ENCODE results near the gene GAS2L2. TPM values are rescaled to one million over a fixed set of nuclear protein-coding genes. Genes with fewer than 3 reads are reported as not detected.

The GAS2L2 gene
- total RNA-seq, 1 donor from 2014 or later: not detected

DNA sequence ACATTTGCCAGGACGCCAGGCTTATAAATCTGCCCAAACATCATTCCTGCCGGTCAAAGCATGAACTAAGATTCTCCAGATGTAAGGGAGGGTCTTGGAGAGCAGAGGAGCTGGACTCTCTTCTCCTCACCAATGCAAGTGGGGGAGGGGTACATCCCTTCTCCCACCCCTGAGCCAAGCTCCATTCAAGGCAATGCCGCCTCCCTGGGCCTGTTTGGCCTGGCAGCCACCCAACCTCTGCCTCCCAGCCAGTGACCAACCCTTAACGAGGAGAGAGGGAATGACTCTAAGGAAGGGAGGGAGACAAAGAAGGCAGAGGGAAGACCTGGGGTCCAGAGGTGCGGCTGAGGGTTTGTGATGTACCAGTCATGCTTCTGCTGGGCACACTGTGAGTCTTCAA is 21.5 kb upstream of the GAS2L2 start:
- no peaks in the 10 kb centered on the region for H3K36me3 Mint-ChIP-seq (ENCODE audit: low read depth)
- intact Hi-C loops (cut with micrococcal nuclease): no loop called here
- POLR2A ChIA-PET: no interaction called here
- CTCF ChIA-PET: interaction anchor here (0.9 kb wide), 1 partner anchor 10 kb away, joined by 4 read pairs; no protein-coding TSS in a partner anchor
- no peak overlapping the region for H3K4me3 Mint-ChIP-seq
- H3K4me1 Mint-ChIP-seq: no peaks in the 10 kb centered on the region
- TF ChIP-seq, protein P1, sequence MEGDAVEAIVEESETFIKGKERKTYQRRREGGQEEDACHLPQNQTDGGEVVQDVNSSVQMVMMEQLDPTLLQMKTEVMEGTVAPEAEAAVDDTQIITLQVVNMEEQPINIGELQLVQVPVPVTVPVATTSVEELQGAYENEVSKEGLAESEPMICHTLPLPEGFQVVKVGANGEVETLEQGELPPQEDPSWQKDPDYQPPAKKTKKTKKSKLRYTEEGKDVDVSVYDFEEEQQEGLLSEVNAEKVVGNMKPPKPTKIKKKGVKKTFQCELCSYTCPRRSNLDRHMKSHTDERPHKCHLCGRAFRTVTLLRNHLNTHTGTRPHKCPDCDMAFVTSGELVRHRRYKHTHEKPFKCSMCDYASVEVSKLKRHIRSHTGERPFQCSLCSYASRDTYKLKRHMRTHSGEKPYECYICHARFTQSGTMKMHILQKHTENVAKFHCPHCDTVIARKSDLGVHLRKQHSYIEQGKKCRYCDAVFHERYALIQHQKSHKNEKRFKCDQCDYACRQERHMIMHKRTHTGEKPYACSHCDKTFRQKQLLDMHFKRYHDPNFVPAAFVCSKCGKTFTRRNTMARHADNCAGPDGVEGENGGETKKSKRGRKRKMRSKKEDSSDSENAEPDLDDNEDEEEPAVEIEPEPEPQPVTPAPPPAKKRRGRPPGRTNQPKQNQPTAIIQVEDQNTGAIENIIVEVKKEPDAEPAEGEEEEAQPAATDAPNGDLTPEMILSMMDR (IDR thresholded peaks at IDR 0.05): no peak
- H3K27me3 Mint-ChIP-seq: peaks cover 20% of the 10 kb centered on the region
- ATAC-seq (ENCODE audit: low read depth) (no peak), DNase-seq (no peak)
- no peaks in the 10 kb centered on the region for H3K9me3 Mint-ChIP-seq
- H3K27ac Mint-ChIP-seq: no peak overlapping the region

DNA sequence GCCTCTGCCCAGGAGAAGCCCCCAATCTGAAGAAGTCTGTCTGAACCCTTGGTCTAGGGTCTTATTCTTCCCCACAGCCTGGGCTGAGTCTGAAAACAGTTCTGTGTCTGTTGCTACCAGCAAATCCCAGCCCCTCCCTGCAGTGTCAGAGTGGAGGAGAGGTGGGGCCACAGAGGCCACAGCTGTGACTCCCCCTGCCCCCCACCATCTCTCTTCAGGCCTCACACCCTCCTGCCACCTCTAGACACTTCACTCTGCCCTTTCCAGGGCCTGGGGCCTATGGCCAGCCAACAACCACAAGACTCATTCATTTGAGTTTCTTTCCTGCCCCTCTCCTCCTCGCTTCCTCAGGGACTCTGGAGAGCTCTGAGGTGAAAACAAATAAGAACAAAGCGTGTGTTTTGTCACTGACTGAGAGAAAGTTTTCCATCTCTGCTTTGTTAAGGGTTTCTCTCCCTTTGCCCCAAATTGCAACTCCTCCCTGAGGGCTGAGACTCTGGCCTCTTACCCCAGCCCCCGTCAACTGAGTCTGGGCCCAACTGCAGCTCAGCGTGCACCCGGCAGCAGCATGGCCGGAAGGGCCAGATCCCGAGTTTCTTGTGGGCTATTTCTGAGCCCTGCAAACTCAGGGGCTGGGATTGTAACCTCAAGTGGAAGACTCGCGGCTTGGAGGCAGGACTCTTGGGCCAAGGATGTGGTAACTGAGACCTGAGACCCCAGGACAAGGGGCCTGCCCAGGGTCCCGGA is 20.8 kb upstream of the GAS2L2 start:
- Mint-ChIP-seq H3K27ac (no peak overlapping the region), H3K9me3 (no peaks in the 10 kb centered on the region), H3K27me3 (peaks cover 18% of the 10 kb centered on the region), H3K4me3 (no peak overlapping the region), H3K4me1 (no peaks in the 10 kb centered on the region), H3K36me3 (ENCODE audit: low read depth) (no peaks in the 10 kb centered on the region)
- ChIA-PET CTCF (interaction anchor here (0.9 kb wide), 1 partner anchor 10 kb away, joined by 4 read pairs; no protein-coding TSS in a partner anchor), POLR2A (no interaction called here)
- intact Hi-C loops (cut with micrococcal nuclease): no loop called here
- no peak for DNase-seq
- no peak for ATAC-seq (ENCODE audit: low read depth)
- TF ChIP-seq, protein P1 (IDR thresholded peaks at IDR 0.05): no peak

DNA sequence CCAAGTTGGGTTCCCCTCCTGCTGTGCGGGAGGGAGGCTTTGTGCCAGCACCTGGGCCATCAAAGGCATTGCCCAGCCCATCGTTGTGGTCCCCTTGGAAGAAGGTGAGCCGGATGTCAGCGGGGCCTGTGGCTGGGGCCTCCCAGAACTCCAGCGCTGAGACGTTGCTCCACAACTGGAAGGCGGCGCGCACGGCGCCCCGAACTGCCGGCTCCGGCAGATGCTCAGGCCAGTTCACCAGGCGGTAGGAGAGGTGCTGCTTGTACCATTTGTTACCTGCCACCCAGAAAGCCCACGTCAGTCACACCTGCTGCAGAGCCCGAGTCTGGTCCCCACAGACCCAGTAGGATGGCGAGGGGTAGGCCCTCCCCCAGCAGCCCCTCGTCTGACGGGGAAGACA is 20.1 kb upstream of the GAS2L2 start:
- ChIA-PET CTCF (no interaction called here), POLR2A (interaction anchor here (1.0 kb wide), 1 partner anchor 36 kb away, joined by 3 read pairs; the partner anchor contains the start of gene TAF15)
- Mint-ChIP-seq H3K4me3 (no peak overlapping the region), H3K9me3 (no peaks in the 10 kb centered on the region), H3K27me3 (peaks cover 19% of the 10 kb centered on the region), H3K36me3 (ENCODE audit: low read depth) (no peaks in the 10 kb centered on the region), H3K27ac (no peak overlapping the region), H3K4me1 (no peaks in the 10 kb centered on the region)
- TF ChIP-seq, protein P1 (IDR thresholded peaks at IDR 0.05): no peak
- ATAC-seq (ENCODE audit: low read depth) (no peak), DNase-seq (no peak)
- intact Hi-C loops (cut with micrococcal nuclease): no loop called here

DNA sequence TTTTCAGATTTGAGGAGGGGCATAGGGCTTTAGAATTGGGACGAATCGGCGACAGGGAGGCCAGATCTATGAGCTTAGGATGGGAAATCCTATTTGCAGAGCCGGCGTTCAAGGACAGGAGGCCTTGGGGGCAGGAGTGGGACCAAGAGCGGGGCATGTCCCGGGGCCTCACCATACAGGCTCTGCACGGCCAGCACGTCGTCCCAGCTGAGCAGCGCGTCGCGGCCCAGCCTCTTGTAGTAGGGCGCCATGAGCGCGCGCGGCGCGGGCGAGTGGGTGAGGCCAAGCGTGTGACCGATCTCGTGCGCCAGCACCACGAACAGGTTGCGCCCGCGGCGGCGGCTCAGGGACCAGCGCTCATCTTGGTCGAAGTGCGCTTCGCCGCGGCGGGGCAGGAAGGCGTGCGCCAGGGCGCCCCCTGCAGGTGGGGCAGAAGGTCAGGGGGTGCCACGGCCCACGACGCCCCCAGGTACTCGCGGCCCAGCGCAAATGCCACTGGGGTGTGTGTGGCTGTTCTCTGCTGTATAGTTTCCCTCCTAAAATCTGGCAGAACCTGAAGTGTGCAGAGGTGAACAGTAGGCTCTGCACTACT is 17.0 kb upstream of the GAS2L2 start:
- POLR2A ChIA-PET: no interaction called here

DNA sequence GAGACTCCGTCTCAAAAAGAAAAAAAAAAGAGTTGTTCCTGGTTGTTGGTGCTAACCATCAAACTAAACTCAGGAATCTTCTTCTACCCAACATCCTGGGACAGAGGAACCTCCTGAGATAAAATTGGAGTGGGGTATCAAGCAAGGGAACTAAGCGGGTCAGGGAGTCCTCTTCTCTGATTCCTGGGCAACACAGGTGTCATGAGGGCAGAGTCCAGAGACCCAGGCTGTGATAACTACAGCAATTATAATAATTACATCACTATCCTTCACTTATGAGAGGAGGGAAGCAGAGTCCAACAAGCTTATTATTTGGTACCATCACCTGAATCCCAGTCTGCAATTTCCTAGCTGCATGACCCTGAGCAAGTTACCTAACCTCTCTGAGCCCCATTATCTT is 15.8 kb upstream of the GAS2L2 start:
- ChIA-PET CTCF (interaction anchor here (3.3 kb wide), 1 partner anchor 39 kb away, joined by 22 read pairs; the partner anchor contains the start of gene TAF15), POLR2A (no interaction called here)
- DNase-seq (no peak), ATAC-seq (ENCODE audit: low read depth) (no peak)
- Mint-ChIP-seq H3K4me1 (peaks cover 9% of the 10 kb centered on the region), H3K27ac (no peak overlapping the region), H3K36me3 (ENCODE audit: low read depth) (peaks cover 1% of the 10 kb centered on the region), H3K9me3 (no peaks in the 10 kb centered on the region), H3K4me3 (no peak overlapping the region), H3K27me3 (peaks cover 14% of the 10 kb centered on the region)
- intact Hi-C loops (cut with micrococcal nuclease): no loop called here
- TF ChIP-seq, protein P1 (IDR thresholded peaks at IDR 0.05): no peak

More for the DNA sequence above, 17.0 kb upstream of the GAS2L2 start:
- CTCF ChIA-PET: no interaction called here
- intact Hi-C loops (cut with micrococcal nuclease): no loop called here
- peaks cover 1% of the 10 kb centered on the region for H3K4me1 Mint-ChIP-seq
- ATAC-seq (ENCODE audit: low read depth) (no peak), DNase-seq (no peak)
- no peak overlapping the region for H3K27ac Mint-ChIP-seq
- peaks cover 17% of the 10 kb centered on the region for H3K27me3 Mint-ChIP-seq
- no peaks in the 10 kb centered on the region for H3K9me3 Mint-ChIP-seq
- no peaks in the 10 kb centered on the region for H3K36me3 Mint-ChIP-seq (ENCODE audit: low read depth)
- TF ChIP-seq, protein P1 (IDR thresholded peaks at IDR 0.05): no peak
- no peak overlapping the region for H3K4me3 Mint-ChIP-seq
